NB4 (cell line): ENCODE results near the gene SLC25A3.

Experiments used
- DNase-seq: peaks from one replicate; pipeline ENCODE4 v3.0.0; 2010; ENCODE audit warnings: low read depth
- H3K4me3 ChIP-seq: one replicate; pipeline ENCODE4 v1.5.1; 2011; ENCODE audit warnings: mild to moderate bottlenecking, low read depth, low read length, moderate library complexity
- MYC ChIP-seq: IDR thresholded peaks from 2 replicates; pipeline ENCODE4 v1.6.1; 2011; ENCODE audit warnings: low read depth, low read length
- POLR2A ChIP-seq: IDR thresholded peaks from 2 replicates; pipeline ENCODE4 v1.6.1; 2011; ENCODE audit warnings: mild to moderate bottlenecking; ENCODE audit not compliant: insufficient read length; ENCODE audit errors: extremely low read depth
- TF ChIP-seq, protein P1 (sequence below): IDR thresholded peaks from 2 replicates; pipeline ENCODE4 v1.6.1; 2011; ENCODE audit warnings: low read depth, low read length
- TF ChIP-seq, protein P2 (sequence below): IDR thresholded peaks from one replicate; pipeline ENCODE4 v1.5.1; 2012; ENCODE audit warnings: low read depth, low read length

Gene SLC25A3

DNA sequence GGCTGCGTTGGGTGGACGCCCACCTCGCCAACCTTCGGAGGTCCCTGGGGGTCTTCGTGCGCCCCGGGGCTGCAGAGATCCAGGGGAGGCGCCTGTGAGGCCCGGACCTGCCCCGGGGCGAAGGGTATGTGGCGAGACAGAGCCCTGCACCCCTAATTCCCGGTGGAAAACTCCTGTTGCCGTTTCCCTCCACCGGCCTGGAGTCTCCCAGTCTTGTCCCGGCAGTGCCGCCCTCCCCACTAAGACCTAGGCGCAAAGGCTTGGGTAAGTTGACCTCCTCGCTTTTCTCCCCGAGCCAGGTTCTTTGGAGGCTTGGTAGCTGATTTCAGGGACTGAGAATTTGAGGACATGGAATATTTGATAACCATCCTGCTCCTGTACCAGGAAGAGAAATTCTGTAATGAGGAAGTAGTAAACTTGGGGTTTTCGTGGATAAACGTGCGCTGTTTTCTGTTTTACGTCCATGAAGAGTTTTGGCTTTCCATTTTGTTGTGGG is 52.1 kb downstream of the SLC25A3 start:
- TF ChIP-seq, protein P1, sequence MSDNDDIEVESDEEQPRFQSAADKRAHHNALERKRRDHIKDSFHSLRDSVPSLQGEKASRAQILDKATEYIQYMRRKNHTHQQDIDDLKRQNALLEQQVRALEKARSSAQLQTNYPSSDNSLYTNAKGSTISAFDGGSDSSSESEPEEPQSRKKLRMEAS = 0 out of 2 replicates have a peak, but pooled peaks have one; percentile 6
- TF ChIP-seq MYC = 0 out of 2 replicates have a peak, but pooled peaks have one; percentile 6
- TF ChIP-seq, protein P2, sequence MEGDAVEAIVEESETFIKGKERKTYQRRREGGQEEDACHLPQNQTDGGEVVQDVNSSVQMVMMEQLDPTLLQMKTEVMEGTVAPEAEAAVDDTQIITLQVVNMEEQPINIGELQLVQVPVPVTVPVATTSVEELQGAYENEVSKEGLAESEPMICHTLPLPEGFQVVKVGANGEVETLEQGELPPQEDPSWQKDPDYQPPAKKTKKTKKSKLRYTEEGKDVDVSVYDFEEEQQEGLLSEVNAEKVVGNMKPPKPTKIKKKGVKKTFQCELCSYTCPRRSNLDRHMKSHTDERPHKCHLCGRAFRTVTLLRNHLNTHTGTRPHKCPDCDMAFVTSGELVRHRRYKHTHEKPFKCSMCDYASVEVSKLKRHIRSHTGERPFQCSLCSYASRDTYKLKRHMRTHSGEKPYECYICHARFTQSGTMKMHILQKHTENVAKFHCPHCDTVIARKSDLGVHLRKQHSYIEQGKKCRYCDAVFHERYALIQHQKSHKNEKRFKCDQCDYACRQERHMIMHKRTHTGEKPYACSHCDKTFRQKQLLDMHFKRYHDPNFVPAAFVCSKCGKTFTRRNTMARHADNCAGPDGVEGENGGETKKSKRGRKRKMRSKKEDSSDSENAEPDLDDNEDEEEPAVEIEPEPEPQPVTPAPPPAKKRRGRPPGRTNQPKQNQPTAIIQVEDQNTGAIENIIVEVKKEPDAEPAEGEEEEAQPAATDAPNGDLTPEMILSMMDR = no peak
- no peak for TF ChIP-seq POLR2A
- peak overlapping the region; percentile 66 for H3K4me3 ChIP-seq
- DNase-seq = peak; percentile 66

DNA sequence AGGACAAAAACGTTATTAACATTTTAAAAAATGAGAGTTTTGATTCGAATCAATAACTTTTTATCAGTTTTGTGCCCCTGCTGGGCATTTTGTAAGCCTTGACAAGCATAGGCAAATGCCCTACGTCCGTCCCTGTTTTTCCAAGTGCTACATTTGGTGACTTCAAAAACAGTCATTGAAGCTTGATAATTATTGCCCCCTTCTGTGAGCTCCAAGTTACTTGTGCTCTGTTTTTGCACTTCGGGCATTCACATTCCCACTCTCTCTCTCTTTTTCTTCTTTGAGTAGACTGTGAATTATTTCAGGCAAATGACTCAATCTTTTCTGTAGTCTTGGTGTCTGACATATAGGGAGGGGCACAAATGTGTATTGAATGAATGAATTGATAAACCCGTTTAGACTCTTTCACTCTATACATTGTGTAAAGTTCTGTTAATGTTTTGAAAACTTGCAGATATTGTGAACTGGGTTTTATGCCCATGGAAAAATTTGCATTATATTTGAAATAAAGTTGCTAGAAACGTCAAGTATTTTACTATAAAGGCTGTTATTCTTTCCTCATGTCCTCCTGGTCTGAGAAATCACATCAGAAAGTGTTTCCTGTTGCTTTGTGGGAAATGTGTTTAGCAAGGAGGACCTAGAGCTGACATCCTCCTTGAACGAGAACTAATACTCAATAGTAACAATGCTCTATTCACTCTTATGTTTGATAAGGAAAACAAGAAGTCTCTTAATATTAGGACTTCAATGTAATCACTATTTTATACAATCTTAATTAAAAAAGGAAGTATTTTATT is 53.0 kb downstream of the SLC25A3 start:
- TF ChIP-seq POLR2A = no peak
- no peak for TF ChIP-seq MYC
- TF ChIP-seq, protein P1 = no peak
- TF ChIP-seq, protein P2 = peak; percentile 22
- peak overlapping the region; percentile 66 for H3K4me3 ChIP-seq
- peak; percentile 69 for DNase-seq

DNA sequence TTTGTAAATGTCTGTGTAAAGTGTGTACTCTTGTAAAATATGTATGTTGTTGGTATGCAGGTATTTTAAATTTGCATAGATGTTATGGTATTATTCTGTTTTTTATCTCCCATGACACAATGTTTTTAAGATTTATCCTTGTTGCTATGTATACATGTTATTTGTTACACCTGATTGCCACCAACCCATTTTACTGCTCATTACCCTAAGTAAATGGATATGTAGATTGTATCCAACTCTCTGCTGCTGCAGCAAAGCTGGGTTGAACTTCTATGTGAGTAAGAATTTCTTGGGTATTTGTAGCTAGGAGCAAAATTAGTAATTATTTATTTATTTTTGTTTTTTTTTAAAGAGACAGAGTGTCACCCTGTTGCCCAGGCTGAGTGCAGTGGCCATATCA is 57.8 kb downstream of the SLC25A3 start:
- DNase-seq = no peak

DNA sequence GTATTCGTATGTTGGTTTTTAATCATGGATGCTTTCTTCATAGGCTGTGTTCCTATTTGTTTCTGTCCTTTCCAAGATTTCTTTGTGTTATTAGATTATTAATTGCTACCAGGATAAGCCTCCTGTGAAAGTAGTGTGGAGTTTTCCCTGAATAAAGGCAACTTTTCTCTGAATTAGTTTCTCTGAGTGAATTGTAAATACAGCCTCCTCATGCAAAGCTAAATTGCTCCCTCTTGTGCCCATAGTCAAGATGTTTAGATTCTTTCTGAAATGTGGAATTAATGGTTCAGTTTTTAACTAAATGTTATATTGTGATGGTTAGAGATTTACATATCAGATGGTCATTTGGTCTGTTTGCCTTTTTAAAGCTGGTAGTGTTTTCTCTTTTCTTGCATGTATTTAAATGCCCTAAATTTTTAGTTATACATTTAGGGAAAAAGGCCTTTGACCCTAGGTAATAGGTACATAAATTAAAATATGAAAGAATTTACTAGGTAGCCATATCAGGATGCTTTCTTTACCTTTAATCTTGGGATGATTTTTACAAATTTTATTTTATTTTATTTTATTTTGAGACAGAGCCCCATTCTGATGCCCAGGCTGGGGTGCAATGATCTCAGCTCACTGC is 60.5 kb downstream of the SLC25A3 start:
- no peak for TF ChIP-seq POLR2A
- TF ChIP-seq, protein P2 = peak; percentile 46
- TF ChIP-seq MYC = no peak
- DNase-seq = peak; percentile 79
- no peak overlapping the region for H3K4me3 ChIP-seq

More for the DNA sequence above, 57.8 kb downstream of the SLC25A3 start:
- H3K4me3 ChIP-seq = no peak overlapping the region
- TF ChIP-seq MYC = no peak
- no peak for TF ChIP-seq POLR2A
- TF ChIP-seq, protein P2 = no peak
- TF ChIP-seq, protein P1 = no peak
